ENCODE measurements around the gene SKIC3. TPM values are rescaled to one million over a fixed set of nuclear protein-coding genes. Genes with fewer than 3 reads are reported as not detected.

Gene SKIC3
- total and polyA plus RNA-seq, 10 of the 15 experiments (the other 5 are each of a cell fraction or from before 2014, with no cell fraction given) = 23.6 to 73.7 (median 55.6) TPM

- Histone ChIP-seq H3K36me3 (ENCODE audit: control insufficient read depth in 2 of 2, insufficient read depth in 2 of 2, low read length in 1 of 2) (peaks cover 0 to 18% of the 10 kb centered on the region in 2 experiments; a peak in 3 of 4 replicates), H4K20me1 (ENCODE audit: control insufficient read depth, insufficient read depth) (no peaks in the 10 kb centered on the region), H3K4me1 (ENCODE audit: control insufficient read depth, insufficient read depth, low read length) (no peaks in the 10 kb centered on the region), H3K27ac (ENCODE audit: control insufficient read depth, insufficient read depth) (no peak overlapping the region), H3K9ac (ENCODE audit: control insufficient read depth, insufficient read depth, low read length) (no peak overlapping the region), H3K9me3 (replicated peaks; ENCODE audit: control insufficient read depth, insufficient read depth, low read length) (no peaks in the 10 kb centered on the region), H2AFZ (ENCODE audit: control insufficient read depth, low read depth, low read length) (no peak overlapping the region), H3K79me2 (ENCODE audit: control insufficient read depth, insufficient read depth, low read length) (no peaks in the 10 kb centered on the region), H3K4me2 (ENCODE audit: control insufficient read depth, insufficient read depth) (no peak overlapping the region), H3K27me3 (replicated peaks in 1 of 2; ENCODE audit: control insufficient read depth in 2 of 2, insufficient read depth in 2 of 2, low read length in 1 of 2) (no peaks in the 10 kb centered on the region), H3K4me3 (no peak overlapping the region)
- POLR2A ChIA-PET = no interaction called here
- no TSS peak for BruUV-seq (replicated peaks)
- DNase-seq (ENCODE audit: low read depth, low spot score) (no peak), FAIRE-seq (no peak), ATAC-seq (no peak)
- RAD21 ChIA-PET (ENCODE audit: unreplicated experiment) = no interaction called here
- intact Hi-C loops (cut with micrococcal nuclease; ENCODE audit: unreplicated experiment) (no loop called here), in situ Hi-C loops (cut with MboI) (no loop called here)
- WGBS (ENCODE audit: insufficient coverage, insufficient replicate concordance, low lambda C conversion rate, missing lambda C conversion rate) = 100% methylated on average over 1 of the region's 1 CpG
- CTCF ChIA-PET = no interaction called here
- SMC1A ChIA-PET (ENCODE audit: uncharacterized antibody, unreplicated experiment) = no interaction called here
- TF ChIP-seq ATF3 (IDR thresholded peaks at IDR 0.05; ENCODE audit: borderline replicate concordance, extremely low read depth, low read depth, low read length) = no peak
- TF ChIP-seq RAD21 (IDR thresholded peaks at IDR 0.05; ENCODE audit: insufficient read depth, low read depth, low read length) = no peak
These were observed 34.6 kb downstream of the SKIC3 start for GRCh38 chr5:95520206-95520605.

GRCh38 chr5:95519681-95520080 is 35.1 kb downstream of the SKIC3 start:
- H3K4me2 ChIP-seq (ENCODE audit: control insufficient read depth, insufficient read depth) = no peak overlapping the region
- H3K4me3 ChIP-seq = no peak overlapping the region
- SMC1A ChIA-PET (ENCODE audit: uncharacterized antibody, unreplicated experiment) = interaction anchor here (0.8 kb wide), 1 partner anchor 14 kb away, joined by 3 read pairs; no protein-coding TSS in a partner anchor
- WGBS (ENCODE audit: insufficient coverage, insufficient replicate concordance, low lambda C conversion rate, missing lambda C conversion rate) = 100% methylated on average over 1 of the region's 1 CpG
- H3K4me1 ChIP-seq (ENCODE audit: control insufficient read depth, insufficient read depth, low read length) = no peaks in the 10 kb centered on the region
- RAD21 ChIA-PET (ENCODE audit: unreplicated experiment) = no interaction called here
- H4K20me1 ChIP-seq (ENCODE audit: control insufficient read depth, insufficient read depth) = no peaks in the 10 kb centered on the region
- TF ChIP-seq PAX5 (IDR thresholded peaks at IDR 0.05; ENCODE audit: borderline replicate concordance, low read depth, low read length) (no peak), NFYB (IDR thresholded peaks at IDR 0.05; ENCODE audit: insufficient read depth, low read depth, low read length) (no peak), ZNF592 (IDR thresholded peaks at IDR 0.05) (no peak), FOXM1 (IDR thresholded peaks at IDR 0.05; ENCODE audit: low read depth, low read length) (no peak), MTA2 (IDR thresholded peaks at IDR 0.05; ENCODE audit: low read depth) (no peak), ZNF217 (IDR thresholded peaks at IDR 0.05) (no peak), CHD2 (IDR thresholded peaks at IDR 0.05; ENCODE audit: borderline replicate concordance, low read depth, low read length) (no peak), CREM (IDR thresholded peaks at IDR 0.05; ENCODE audit: low read depth) (no peak)
- H3K27me3 ChIP-seq (replicated peaks in 1 of 2; ENCODE audit: control insufficient read depth in 2 of 2, insufficient read depth in 2 of 2, low read length in 1 of 2) = no peaks in the 10 kb centered on the region
- no peak overlapping the region for H2AFZ ChIP-seq (ENCODE audit: control insufficient read depth, low read depth, low read length)
- in situ Hi-C loops (cut with MboI) = no loop called here
- BruUV-seq (replicated peaks) = no TSS peak
- H3K9me3 ChIP-seq (replicated peaks; ENCODE audit: control insufficient read depth, insufficient read depth, low read length) = no peaks in the 10 kb centered on the region
- intact Hi-C loops (cut with micrococcal nuclease; ENCODE audit: unreplicated experiment) = no loop called here
- CTCF ChIA-PET = interaction anchor here (0.6 kb wide), 1 partner anchor 78 kb away, joined by 3 read pairs; no protein-coding TSS in a partner anchor
- ATAC-seq (no peak), FAIRE-seq (peak; percentile 23), DNase-seq (ENCODE audit: low read depth, low spot score) (no peak)
- no peak overlapping the region for H3K27ac ChIP-seq (ENCODE audit: control insufficient read depth, insufficient read depth)
- H3K9ac ChIP-seq (ENCODE audit: control insufficient read depth, insufficient read depth, low read length) = no peak overlapping the region
- POLR2A ChIA-PET = no interaction called here
- H3K79me2 ChIP-seq (ENCODE audit: control insufficient read depth, insufficient read depth, low read length) = no peaks in the 10 kb centered on the region
- H3K36me3 ChIP-seq (ENCODE audit: control insufficient read depth in 2 of 2, insufficient read depth in 2 of 2, low read length in 1 of 2) = peaks cover 1 to 18% of the 10 kb centered on the region in 2 experiments
